HG03571 (cell line): ENCODE results near the gene GRIA1.

Source experiments
- ATAC-seq: cut with Tn5 transposase; IDR thresholded peaks from one replicate; pipeline ENCODE4 v1.9.1; 2021; ENCODE audit not compliant: unreplicated experiment

The GRIA1 gene

DNA sequence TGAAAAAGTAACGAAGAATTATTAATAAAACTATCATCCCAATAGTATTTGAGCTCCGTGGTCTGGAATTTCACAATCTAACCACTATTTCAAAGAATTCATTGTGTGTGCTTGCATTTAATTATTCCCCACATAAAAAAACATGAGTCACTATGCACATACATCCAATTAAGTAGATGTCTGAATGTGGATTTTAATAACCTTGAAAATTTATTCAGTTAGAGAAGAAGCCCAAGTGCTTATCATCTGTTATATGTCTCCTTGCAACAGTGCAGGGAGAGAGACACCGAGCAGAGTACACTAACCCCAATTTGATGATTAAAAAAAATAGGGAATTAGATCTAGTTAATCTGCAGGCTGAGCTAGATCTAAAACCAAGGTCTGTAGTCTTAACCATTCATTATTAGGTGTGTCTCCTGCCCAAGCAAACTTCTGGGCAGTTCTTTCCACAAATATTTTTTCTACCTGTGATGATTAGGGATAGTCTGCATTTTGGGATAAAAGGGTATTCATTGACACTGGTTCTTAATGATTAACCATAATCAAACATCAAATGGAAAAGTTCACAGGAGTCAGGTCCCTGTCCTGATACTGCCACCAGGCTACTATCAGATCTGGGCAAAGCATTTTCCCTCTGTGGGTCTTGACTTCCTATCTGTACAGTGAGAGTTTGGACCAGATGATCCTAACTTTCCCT, 164.2 kb downstream of the GRIA1 start:
- no peak for ATAC-seq

DNA sequence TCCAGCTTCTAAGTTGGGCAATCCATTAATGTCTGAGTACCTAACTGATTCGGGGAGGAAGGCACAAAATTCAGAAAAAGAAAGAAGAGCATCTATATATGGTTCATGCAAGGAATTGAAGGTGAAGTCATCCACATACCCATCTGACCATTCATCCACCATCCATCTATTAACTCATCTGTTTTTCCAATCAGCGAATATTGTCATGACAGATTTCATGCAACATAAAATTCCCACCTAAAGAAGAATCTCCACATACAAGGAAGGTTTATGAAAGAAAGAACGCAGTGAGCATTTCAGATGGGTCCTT, 164.7 kb downstream of the GRIA1 start:
- no peak for ATAC-seq

DNA sequence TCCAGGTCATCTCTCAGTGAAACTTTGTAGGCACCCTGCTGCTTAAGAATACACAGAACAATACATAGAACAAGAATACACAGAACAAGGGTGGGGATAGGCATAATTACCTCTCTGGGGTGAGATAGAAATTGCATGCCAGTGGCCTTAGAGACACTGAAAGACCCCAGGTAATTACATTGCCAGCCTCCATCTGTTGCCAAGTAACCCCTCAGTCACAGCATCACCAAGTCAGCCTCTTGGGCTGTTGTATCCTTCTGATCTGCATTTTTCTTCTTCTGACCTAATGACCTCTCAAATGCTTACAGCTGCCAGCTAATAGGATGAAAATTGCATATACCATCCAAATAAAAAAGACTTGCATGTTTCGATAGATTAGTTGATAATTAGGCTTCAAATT, 167.7 kb downstream of the GRIA1 start:
- no peak for ATAC-seq

GRCh38 chr5:153658606-153659005, 168.1 kb downstream of the GRIA1 start:
- ATAC-seq: no peak

DNA sequence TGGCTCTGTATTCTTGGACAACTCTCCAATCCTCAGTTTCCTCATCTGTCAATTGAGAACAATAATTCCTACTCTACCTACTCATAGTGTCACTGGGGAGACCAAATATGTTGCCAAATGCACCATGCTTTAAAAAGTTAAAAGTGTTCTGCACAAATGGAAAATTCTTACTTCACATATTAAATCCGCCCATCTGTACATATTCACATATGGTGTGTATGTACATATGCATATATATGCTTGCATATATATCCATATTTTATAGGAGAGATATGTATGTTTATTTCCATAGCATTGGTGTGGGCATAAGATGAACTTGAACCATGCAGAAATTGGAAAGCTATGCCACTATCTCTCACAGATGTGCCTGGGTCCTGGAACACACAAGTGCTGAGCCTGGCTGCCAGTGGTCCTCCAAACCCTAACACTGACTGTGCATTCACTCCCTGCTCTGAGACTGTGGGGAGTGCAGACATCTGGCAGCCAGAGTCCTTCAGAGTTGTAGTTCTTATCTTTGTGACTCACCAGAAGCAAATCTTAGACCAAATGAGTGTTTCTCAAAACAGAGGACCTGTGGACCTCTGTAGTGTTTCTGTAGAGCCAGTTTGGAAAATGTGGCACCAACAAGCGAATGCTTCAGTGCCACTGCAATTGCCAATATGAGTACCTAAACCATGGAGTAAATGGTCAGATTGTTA, 168.7 kb downstream of the GRIA1 start:
- ATAC-seq: no peak

DNA sequence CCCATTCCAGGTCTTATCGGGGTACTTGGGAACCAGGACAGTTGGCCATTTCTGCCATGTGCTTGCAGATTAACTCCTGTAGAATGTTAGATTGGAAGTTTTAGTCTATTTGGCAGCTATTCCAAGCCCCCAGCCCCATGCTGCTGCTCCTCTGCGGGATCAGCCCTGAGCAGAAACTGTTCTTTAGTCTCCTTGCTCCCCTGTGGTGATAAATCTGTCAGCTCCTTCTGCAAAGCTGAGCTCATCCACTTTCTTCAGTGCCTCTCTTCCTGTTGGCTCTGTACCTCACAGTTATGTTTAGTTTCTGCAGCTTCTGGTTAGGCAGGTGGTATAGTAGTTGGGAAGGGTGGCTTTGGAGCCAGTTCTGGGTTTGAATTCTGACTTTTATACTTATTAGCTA, 170.4 kb downstream of the GRIA1 start:
- ATAC-seq: no peak

- ATAC-seq: no peak
Measured at GRCh38 chr5:153661897-153662296, 171.4 kb downstream of the GRIA1 start.

DNA sequence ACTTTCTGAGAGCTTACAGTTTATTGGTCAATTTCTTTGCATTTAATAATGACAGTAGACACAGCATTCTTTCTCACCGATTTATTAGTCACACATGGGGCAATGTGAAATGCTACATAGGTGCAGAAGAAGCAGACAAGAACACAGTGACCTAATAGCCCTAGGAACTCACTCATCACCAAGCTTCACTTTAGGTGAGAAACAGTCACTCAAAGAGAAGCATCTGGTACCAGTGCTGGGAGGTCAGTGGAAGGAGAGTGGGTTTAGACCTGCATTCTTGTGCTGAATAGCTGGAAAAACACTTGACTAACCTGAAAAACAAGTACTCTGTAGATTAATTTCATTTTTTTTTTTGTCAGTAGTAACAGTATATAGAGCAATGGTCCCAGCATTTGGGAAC, 179.6 kb downstream of the GRIA1 start:
- no peak for ATAC-seq

DNA sequence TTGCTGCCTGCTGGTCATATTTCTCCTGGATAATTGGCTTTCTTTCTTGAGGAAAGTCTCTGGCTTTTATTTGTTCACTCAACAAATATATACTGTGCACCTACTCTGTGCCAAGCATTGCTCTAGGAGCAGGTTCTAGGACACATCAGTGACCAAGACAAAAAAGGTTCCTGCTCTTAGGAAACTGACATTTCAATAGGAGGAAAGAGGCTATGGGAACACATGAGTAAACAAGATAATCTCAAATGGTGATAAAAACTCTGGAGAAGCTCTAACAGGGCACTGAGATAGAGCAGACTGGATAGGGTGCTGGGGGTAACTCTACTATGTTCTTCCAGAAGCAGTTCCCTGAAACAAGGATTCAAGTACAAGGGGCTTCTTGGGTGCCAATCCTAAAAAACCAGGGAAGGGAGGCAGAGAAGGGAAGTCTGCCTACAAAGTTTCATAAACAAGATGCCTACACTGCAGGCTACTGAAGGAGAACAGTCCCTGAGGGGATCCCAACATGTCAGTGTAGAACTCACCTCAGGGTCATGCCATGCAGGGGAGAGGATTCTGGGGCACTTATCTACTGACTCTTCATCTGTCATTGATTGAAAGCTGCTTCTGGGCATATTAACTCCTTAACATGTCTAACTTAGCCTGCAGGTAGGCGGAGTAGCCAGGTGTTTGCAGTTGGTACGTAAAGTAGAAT, 181.3 kb downstream of the GRIA1 start:
- no peak for ATAC-seq

DNA sequence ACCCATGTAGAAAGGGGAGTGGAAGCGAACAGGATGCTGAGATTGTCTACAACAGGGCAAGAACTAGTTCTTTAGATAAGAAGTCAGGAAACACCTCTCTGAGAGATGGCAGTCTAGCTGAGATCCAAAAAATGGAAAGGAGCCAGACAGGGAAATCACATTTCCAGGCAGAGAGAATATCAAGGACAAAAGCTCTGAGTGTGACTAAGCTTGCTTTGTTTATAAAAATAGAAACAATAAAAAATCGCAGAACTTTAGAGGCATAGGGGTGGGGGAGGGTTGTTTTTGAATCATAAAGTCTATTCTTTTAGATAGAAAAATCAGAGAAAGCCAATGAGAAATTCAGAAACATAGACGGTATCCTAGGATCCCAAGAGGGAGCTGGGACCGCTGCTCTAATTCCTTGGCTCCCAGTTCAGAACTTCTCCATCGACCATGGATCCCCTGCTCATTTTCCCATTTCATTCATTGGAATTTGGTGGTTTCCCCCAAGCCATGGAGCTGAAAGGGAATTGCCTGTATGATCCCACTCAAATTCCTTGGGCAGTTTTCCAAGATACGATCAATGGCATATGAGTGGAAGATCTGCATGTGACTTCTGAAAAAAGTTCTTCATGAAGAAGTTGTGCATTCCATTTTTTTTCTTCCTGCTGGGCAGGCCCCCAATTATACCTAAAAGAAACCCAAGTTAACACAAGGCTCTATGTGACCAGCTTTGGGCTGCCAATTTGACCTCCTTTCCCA, 182.0 kb downstream of the GRIA1 start:
- ATAC-seq: no peak

- no peak for ATAC-seq
Measured at GRCh38 chr5:153674356-153674755, 183.9 kb downstream of the GRIA1 start.

- no peak for ATAC-seq
Measured at GRCh38 chr5:153676406-153676805, 185.9 kb downstream of the GRIA1 start.

DNA sequence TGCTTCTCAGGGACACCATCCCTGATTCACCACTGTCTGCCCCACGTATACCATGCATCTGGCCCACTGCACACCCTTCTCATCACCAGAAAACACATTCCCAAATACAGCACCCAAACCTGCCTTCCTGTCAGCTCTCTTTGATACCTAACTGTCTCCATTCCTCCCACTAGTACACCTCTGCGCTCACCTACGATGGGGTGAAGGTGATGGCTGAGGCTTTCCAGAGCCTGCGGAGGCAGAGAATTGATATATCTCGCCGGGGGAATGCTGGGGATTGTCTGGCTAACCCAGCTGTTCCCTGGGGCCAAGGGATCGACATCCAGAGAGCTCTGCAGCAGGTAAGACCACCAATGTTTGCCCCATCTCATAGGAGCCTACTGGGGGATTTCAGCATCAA, 186.4 kb downstream of the GRIA1 start:
- no peak for ATAC-seq

DNA sequence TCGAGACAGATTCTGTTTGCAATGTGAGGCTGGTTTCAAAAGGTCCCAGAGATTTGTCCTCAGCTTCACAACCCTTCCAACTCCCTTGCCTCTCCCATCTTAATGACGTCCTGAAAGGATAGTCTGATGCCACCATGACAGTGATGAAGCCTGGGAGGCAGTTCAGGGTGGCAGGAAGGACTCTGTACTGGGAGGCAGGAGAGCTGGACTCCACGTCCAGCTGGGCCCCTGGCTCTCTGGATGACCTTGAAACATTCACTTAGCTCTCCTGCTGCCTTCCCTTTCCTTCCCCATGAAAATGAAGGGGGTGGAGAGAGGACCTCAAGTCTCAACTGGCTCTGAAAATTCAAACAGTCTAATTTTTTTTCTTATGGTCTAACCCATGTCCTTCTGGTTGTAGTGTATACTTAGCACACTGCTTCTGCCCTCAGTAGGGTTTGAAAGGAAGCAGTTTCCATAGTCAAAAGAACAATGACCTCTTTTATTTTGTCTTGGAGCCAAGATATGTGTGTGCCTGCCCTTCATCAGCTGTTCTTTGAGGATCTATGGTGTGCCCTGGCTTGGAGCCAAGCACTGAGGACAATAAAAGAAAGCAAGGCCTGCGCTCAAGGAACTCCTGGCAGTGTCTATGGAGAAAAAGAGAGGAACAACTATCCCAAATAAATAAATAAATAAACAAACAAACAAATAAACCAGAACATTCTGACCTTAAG, 188.3 kb downstream of the GRIA1 start:
- no peak for ATAC-seq

DNA sequence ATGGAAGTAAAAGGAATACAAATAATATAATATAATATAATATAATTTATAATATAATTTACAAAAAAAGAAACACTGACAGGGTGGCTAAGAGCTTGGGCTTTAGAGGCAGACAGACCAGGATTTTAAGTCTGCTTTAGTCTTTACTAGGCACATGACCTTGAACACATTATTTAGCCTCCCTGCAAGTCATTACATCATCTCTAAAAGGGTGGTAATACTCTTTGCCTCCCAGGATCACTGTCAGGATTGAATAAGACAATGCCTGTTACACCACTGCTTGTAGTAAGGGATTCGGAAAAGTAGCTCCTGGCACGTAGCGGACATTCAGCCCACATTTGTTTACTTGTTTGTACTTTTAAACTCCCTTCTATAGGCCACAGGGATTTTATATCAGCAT, 199.8 kb downstream of the GRIA1 start:
- no peak for ATAC-seq

- no peak for ATAC-seq
Measured at GRCh38 chr5:153696256-153696655, 205.8 kb downstream of the GRIA1 start.

GRCh38 chr5:153699035-153699434, 208.6 kb downstream of the GRIA1 start:
- ATAC-seq: no peak

DNA sequence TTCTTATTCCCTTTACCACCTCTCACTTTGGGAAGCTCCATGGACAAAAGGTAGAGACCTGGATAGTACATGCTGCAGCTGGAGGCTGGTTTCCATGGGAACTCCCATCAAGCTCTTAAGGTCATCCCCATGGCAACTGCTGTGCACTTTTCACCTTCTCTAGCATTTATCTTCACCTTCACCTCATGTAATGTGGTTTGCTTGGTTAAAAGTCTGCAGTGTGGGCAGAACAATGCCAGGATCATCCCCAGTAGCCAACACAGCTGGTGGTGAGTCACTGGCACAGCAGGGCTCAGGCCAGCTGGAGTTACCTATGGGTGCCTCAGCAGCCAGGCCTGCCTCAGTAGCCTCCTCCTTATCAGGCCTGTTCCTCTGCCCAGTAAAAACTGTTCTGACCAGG, 210.5 kb downstream of the GRIA1 start:
- ATAC-seq: no peak

DNA sequence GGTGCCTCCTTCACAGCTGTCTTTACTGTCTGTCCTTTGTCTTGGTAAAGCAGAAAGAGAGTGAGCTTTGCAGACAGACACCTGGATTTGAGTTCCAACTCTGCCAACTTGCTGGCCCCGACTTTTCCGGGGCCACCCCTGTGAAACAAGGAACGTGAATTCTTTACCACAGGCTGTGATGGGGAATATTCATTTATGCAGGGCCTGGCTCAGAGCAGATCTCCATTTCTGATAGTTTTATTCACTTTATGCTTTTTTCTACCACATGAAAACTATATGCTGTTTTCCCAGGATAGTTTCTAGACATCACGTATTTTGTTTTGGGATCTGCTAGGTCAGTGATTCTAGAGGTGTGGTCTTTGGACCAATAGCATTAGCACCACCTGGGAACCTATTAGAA, 211.8 kb downstream of the GRIA1 start:
- ATAC-seq: no peak

DNA sequence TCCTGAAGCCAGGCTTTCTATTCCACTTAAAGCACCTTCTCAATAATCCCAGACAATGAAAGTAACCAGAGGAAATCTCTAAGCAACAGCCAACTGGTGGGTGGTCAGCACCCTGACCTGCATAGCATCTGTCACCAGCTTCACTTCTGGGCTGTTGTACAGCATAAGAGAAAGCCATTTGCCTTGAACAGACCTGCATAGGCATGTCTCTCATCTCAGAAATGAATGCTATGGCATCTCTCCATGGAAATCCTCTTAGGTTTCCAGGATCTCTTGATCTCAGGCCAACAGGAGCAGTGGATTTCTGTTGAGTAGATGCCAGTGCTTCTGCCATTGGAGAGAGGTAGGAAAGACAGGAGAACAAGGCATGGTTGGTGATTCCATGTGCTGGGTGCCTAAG, 213.6 kb downstream of the GRIA1 start:
- ATAC-seq: no peak

GRCh38 chr5:153707626-153708025, 217.2 kb downstream of the GRIA1 start:
- no peak for ATAC-seq
